Measurements from ENCODE around the gene STYK1. TPM values are rescaled to one million over a fixed set of nuclear protein-coding genes. Genes with fewer than 3 reads are reported as not detected.

Gene STYK1
- polyA plus RNA-seq, 3 donors, result not detected

DNA sequence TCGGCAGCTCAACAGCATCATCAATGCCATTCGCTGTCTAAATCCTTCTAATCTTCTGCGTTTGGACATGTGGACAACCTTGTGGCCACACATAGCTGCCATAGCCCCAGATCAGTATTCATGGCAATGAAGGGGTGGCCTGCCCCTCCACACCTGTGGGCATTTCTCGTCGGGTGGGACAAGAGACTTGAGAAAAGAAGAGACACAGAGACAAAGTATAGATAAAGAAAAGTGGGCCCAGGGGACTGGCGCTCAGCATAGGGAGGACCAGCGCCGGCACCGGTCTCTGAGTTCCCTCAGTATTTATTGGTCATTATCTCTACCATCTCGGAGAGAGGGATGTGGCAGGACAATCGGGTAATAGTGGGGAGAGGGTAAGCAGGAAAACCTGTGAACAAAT is 102.7 kb downstream of the STYK1 start:
- H3K9me3 Mint-ChIP-seq, result peaks cover 5 to 16% (median 7%) of the 10 kb centered on the region in 7 donors
- Histone ChIP-seq H3K9me3 (replicated peaks in 1 of 2; ENCODE audit: control insufficient read depth in 1 of 2, insufficient read depth in 1 of 2, low read length in 2 of 2) (peaks cover 0 to 4% of the 10 kb centered on the region in 2 donors), H4K20me1 (ENCODE audit: insufficient read depth, low read length) (no peaks in the 10 kb centered on the region), H3K4me2 (replicated peaks; ENCODE audit: extremely low read depth, low read length, poor library complexity, severe bottlenecking) (no peak overlapping the region), H3K4me1 (ENCODE audit: control insufficient read depth in 1 of 2, insufficient read depth in 2 of 2, low read length in 2 of 2) (no peaks in the 10 kb centered on the region), H3K9ac (ENCODE audit: insufficient read depth, low read length, poor library complexity, severe bottlenecking) (no peak overlapping the region), H3K36me3 (replicated peaks in 1 of 2; ENCODE audit: control insufficient read depth in 1 of 2, insufficient read depth in 2 of 2, low read length in 2 of 2) (no peaks in the 10 kb centered on the region), H3K4me3 (replicated peaks in 1 of 3; ENCODE audit: low read depth in 2 of 3, low read length in 3 of 3) (no peak overlapping the region), H3K79me2 (ENCODE audit: insufficient read depth, low read length) (no peaks in the 10 kb centered on the region), H2AFZ (ENCODE audit: insufficient read depth, low read depth, low read length, poor library complexity, severe bottlenecking) (no peak overlapping the region), H3K27me3 (ENCODE audit: control insufficient read depth in 2 of 2, insufficient read depth in 2 of 2, low read length in 2 of 2) (no peaks in the 10 kb centered on the region), H3K27ac (ENCODE audit: low read depth in 1 of 2, low read length in 2 of 2) (no peak overlapping the region)
- peaks cover 0 to 5% (median 2%) of the 10 kb centered on the region in 3 donors for H3K27me3 Mint-ChIP-seq (ENCODE audit: low read depth in 3 of 3)
- DNase-seq, result no peak
- TF ChIP-seq, protein P1, sequence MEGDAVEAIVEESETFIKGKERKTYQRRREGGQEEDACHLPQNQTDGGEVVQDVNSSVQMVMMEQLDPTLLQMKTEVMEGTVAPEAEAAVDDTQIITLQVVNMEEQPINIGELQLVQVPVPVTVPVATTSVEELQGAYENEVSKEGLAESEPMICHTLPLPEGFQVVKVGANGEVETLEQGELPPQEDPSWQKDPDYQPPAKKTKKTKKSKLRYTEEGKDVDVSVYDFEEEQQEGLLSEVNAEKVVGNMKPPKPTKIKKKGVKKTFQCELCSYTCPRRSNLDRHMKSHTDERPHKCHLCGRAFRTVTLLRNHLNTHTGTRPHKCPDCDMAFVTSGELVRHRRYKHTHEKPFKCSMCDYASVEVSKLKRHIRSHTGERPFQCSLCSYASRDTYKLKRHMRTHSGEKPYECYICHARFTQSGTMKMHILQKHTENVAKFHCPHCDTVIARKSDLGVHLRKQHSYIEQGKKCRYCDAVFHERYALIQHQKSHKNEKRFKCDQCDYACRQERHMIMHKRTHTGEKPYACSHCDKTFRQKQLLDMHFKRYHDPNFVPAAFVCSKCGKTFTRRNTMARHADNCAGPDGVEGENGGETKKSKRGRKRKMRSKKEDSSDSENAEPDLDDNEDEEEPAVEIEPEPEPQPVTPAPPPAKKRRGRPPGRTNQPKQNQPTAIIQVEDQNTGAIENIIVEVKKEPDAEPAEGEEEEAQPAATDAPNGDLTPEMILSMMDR (IDR thresholded peaks at IDR 0.05), result no peak
- no peak overlapping the region for H3K4me3 Mint-ChIP-seq
- H3K4me1 Mint-ChIP-seq, result no peaks in the 10 kb centered on the region
- no peaks in the 10 kb centered on the region for H3K36me3 Mint-ChIP-seq
- intact Hi-C loops (cut with micrococcal nuclease), result no loop called here
- no peak overlapping the region for H3K27ac Mint-ChIP-seq
- 91% methylated on average over 5 of the region's 11 CpGs for WGBS (ENCODE audit: insufficient coverage)

Other genes starting within 250 kb of the STYK1 start
- gene KLRC2, start 238.0 kb downstream of the STYK1 start, polyA plus RNA-seq, result not detected
- gene KLRC1, start 220.7 kb downstream of the STYK1 start, polyA plus RNA-seq, result not detected
- gene EIF2S3B, start 168.2 kb downstream of the STYK1 start, polyA plus RNA-seq, result 1 to 10 TPM in 1 of 3 donors, under 1 TPM in 2; 0.30 to 2.5 (median 0.37) TPM
- 10 to 100 TPM in 2 of 3 donors, 1 to 10 TPM in 1; 6.9 to 23.5 (median 19.5) TPM for gene MAGOHB, start 60.4 kb downstream of the STYK1 start, polyA plus RNA-seq
- 100 to 1,000 TPM; 104 to 203 (median 131) TPM for gene YBX3, start 49.3 kb upstream of the STYK1 start, polyA plus RNA-seq
- not detected for gene TAS2R7, start 128.6 kb upstream of the STYK1 start, polyA plus RNA-seq
- gene TAS2R8, start 133.2 kb upstream of the STYK1 start, polyA plus RNA-seq, result not detected
- not detected for gene TAS2R9, start 136.1 kb upstream of the STYK1 start, polyA plus RNA-seq
- gene TAS2R10, start 152.3 kb upstream of the STYK1 start, polyA plus RNA-seq, result under 1 TPM in 1 of 3 donors, not detected in 2; 0.08 TPM
- 1 to 10 TPM in 1 of 3 donors, not detected in 2; 1.0 TPM for gene PRR4, start 175.4 kb upstream of the STYK1 start, polyA plus RNA-seq
- 1 to 10 TPM; 1.9 to 3.5 (median 2.9) TPM for gene PRH1, start 210.2 kb upstream of the STYK1 start, polyA plus RNA-seq
- not detected for gene TAS2R13, start 235.5 kb upstream of the STYK1 start, polyA plus RNA-seq

Measured in CD14-positive monocyte (primary cell).